ENCODE results near the gene PROCA1. TPM values are rescaled to one million over a fixed set of nuclear protein-coding genes. Genes with fewer than 3 reads are reported as not detected.

Gene PROCA1
- total RNA-seq, 1 experiment from 2014 or later = 4.9 TPM

- Histone ChIP-seq H3K4me1 (ENCODE audit: control insufficient read depth, insufficient read depth, low read length) (peaks cover 17% of the 10 kb centered on the region), H3K9me3 (ENCODE audit: control insufficient read depth, insufficient read depth, low read depth, low read length) (no peaks in the 10 kb centered on the region), H3K4me3 (ENCODE audit: low read depth in 2 of 2, low read length in 2 of 2) (no peak overlapping the region), H3K27me3 (ENCODE audit: control insufficient read depth, insufficient read depth, low read length) (no peaks in the 10 kb centered on the region), H3K36me3 (ENCODE audit: control insufficient read depth, insufficient read depth, low read length) (no peaks in the 10 kb centered on the region; the same call in 1 of the 2 replicates), H3K27ac (ENCODE audit: low read length) (no peak overlapping the region)
- ChIA-PET CTCF (no interaction called here), POLR2A (no interaction called here)
- no peak for TF ChIP-seq POLR2AphosphoS5 (IDR thresholded peaks at IDR 0.05; ENCODE audit: low read depth, low read length)
- TF ChIP-seq, protein P1, sequence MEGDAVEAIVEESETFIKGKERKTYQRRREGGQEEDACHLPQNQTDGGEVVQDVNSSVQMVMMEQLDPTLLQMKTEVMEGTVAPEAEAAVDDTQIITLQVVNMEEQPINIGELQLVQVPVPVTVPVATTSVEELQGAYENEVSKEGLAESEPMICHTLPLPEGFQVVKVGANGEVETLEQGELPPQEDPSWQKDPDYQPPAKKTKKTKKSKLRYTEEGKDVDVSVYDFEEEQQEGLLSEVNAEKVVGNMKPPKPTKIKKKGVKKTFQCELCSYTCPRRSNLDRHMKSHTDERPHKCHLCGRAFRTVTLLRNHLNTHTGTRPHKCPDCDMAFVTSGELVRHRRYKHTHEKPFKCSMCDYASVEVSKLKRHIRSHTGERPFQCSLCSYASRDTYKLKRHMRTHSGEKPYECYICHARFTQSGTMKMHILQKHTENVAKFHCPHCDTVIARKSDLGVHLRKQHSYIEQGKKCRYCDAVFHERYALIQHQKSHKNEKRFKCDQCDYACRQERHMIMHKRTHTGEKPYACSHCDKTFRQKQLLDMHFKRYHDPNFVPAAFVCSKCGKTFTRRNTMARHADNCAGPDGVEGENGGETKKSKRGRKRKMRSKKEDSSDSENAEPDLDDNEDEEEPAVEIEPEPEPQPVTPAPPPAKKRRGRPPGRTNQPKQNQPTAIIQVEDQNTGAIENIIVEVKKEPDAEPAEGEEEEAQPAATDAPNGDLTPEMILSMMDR (IDR thresholded peaks at IDR 0.05) = no peak
- no peak for TF ChIP-seq TCF7L2 (IDR thresholded peaks at IDR 0.05; ENCODE audit: low read depth, low read length)
- TF ChIP-seq SIN3A (IDR thresholded peaks at IDR 0.05; ENCODE audit: borderline replicate concordance, insufficient read depth, low read depth, low read length) = no peak
- TF ChIP-seq, protein P2, sequence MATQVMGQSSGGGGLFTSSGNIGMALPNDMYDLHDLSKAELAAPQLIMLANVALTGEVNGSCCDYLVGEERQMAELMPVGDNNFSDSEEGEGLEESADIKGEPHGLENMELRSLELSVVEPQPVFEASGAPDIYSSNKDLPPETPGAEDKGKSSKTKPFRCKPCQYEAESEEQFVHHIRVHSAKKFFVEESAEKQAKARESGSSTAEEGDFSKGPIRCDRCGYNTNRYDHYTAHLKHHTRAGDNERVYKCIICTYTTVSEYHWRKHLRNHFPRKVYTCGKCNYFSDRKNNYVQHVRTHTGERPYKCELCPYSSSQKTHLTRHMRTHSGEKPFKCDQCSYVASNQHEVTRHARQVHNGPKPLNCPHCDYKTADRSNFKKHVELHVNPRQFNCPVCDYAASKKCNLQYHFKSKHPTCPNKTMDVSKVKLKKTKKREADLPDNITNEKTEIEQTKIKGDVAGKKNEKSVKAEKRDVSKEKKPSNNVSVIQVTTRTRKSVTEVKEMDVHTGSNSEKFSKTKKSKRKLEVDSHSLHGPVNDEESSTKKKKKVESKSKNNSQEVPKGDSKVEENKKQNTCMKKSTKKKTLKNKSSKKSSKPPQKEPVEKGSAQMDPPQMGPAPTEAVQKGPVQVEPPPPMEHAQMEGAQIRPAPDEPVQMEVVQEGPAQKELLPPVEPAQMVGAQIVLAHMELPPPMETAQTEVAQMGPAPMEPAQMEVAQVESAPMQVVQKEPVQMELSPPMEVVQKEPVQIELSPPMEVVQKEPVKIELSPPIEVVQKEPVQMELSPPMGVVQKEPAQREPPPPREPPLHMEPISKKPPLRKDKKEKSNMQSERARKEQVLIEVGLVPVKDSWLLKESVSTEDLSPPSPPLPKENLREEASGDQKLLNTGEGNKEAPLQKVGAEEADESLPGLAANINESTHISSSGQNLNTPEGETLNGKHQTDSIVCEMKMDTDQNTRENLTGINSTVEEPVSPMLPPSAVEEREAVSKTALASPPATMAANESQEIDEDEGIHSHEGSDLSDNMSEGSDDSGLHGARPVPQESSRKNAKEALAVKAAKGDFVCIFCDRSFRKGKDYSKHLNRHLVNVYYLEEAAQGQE (IDR thresholded peaks at IDR 0.05; ENCODE audit: insufficient read depth in 1 of 2, low read depth in 2 of 2, low read length in 1 of 2) = no peak
- intact Hi-C loops (cut with micrococcal nuclease; ENCODE audit: unreplicated experiment) = no loop called here
- in situ Hi-C loops (cut with HindIII; ENCODE audit: low pct_unique_long_range_greater_than_20kb, low sequenced_read_pairs) = no loop called here
- ATAC-seq = no peak
- no peak for DNase-seq (ENCODE audit: low read depth, low spot score)
- BruUV-seq (replicated peaks) = no TSS peak
These were observed 47.7 kb upstream of the PROCA1 start for GRCh38 chr17:28759256-28759865.

DNA sequence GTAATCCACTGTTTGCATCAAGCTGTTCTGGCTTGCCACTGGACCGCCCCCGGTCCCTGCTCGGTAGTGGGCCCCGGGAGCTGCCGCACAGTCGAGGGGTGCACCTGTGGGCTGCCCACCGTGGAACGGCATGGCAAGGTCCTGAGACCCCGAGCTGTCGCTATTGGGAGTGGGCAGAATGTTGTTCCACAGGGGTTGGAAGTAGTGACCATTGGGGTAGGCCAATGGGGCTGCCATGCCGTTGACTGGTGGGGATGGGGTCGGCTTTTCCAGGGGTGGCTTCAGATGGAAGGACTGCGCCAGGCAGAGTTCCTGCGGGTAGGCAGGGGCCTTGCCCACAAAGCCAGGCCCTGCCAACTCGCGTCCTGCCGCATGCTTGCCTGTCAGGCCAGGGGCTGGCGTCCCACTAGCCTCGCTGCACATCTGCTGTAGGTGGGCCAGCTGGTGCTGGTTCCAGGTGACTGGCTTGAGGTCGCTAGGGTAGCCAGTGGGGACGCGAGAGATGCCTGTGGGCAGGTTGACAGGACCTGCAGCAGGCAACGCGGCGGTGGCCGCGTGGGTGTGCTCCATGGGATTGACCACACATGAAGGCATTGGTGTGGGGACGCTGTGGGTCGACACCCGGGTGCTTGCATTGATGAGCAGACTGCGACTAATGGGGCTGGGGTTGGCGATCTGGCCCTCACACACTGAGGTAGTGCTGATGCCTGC, 46.9 kb upstream of the PROCA1 start:
- Histone ChIP-seq H3K36me3 (ENCODE audit: control insufficient read depth, insufficient read depth, low read length) (no peaks in the 10 kb centered on the region; the same call in 1 of the 2 replicates), H3K9me3 (ENCODE audit: control insufficient read depth, insufficient read depth, low read depth, low read length) (no peaks in the 10 kb centered on the region), H3K4me1 (ENCODE audit: control insufficient read depth, insufficient read depth, low read length) (peaks cover 17% of the 10 kb centered on the region), H3K4me3 (ENCODE audit: low read depth in 2 of 2, low read length in 2 of 2) (no peak overlapping the region), H3K27ac (ENCODE audit: low read length) (no peak overlapping the region), H3K27me3 (ENCODE audit: control insufficient read depth, insufficient read depth, low read length) (no peaks in the 10 kb centered on the region)
- no peak for TF ChIP-seq TCF7L2 (IDR thresholded peaks at IDR 0.05; ENCODE audit: low read depth, low read length)
- TF ChIP-seq, protein P2 (IDR thresholded peaks at IDR 0.05; ENCODE audit: insufficient read depth in 1 of 2, low read depth in 2 of 2, low read length in 1 of 2) = no peak
- TF ChIP-seq, protein P1 (IDR thresholded peaks at IDR 0.05) = no peak
- TF ChIP-seq POLR2AphosphoS5 (IDR thresholded peaks at IDR 0.05; ENCODE audit: low read depth, low read length) = no peak
- TF ChIP-seq SIN3A (IDR thresholded peaks at IDR 0.05; ENCODE audit: borderline replicate concordance, insufficient read depth, low read depth, low read length) = no peak
- DNase-seq (ENCODE audit: low read depth, low spot score) (no peak), ATAC-seq (no peak)
- intact Hi-C loops (cut with micrococcal nuclease; ENCODE audit: unreplicated experiment) = no loop called here
- ChIA-PET POLR2A (no interaction called here), CTCF (no interaction called here)
- in situ Hi-C loops (cut with HindIII; ENCODE audit: low pct_unique_long_range_greater_than_20kb, low sequenced_read_pairs) = no loop called here
- BruUV-seq (replicated peaks) = no TSS peak
